Stimulated activated CD8-positive, alpha-beta memory T cell treated with anti-CD3 and anti-CD28 coated beads, Interleukin-2, amount 100 ng/mL, for 48 hours (primary cell): ENCODE results near the gene OSTM1.

Source experiments
- DNase-seq, 2 donors: peaks; one replicate each; pipeline ENCODE4 v3.0.0-alpha.2; 2020; ENCODE audit warnings: low read depth in 2 of 2

The OSTM1 gene

DNA sequence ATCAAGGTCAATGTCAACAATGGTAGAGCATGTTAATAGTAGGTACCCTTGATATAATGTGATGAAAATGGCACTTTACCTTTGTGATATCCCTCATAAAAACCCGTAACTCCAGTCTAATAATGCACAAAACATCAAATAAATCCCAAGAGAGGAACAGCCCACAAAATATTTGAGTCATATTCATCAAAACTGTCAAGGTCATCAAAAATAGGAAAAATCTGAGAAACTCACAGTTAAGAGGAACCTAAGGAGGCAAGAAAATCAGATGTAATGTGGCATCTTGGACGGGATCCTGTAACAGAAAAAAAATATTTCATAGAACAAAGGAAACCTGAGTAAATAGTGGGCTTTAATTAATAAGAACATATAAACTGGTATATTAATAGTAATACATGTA, 25.5 kb upstream of the OSTM1 start:
- no peak for DNase-seq

GRCh38 chr6:108097882-108098281, 23.3 kb upstream of the OSTM1 start:
- DNase-seq: no peak

DNA sequence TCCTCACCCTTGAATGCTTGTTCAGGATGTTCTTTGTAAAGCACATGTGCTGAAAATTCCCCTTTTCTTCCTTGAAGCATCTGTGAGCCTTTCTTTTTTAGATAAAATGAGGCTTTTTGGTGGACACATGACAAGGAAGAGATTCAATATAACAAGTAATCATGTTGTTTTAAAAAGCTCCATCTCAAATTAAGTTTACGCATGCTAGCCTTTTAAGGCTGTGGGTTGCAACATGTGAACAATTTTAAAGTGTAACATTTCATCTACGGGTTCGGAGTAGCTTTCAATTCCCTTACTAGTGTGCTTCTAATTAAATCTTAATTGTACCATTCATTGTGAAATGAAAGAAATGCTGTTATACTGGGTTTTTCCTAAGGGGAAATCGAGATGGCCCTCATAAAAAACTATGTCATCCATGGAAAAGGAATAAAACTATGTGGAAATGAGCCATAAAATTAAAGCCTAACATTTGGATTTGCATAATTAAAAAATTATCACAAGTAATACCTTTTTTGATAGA, 19.3 kb upstream of the OSTM1 start:
- no peak for DNase-seq

DNA sequence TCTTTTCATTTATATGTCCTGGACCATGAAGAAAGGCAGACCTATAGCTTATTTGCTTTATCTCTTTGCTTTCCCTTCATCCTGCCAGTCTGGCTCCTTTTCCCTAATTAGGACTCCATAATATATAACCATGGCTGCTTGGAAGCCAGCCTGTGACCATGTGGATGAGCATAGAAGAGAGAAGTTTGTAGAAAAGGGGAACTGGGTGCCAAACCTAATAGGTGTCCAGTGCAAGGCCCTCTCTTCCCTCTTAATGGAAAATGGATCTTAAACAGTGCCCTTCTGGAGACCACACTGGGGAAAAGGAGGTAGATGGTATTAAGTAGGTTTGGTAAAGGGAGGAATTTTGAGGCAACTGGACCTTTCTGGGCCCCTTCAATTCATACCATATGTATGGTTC, 16.7 kb upstream of the OSTM1 start:
- no peak for DNase-seq

DNA sequence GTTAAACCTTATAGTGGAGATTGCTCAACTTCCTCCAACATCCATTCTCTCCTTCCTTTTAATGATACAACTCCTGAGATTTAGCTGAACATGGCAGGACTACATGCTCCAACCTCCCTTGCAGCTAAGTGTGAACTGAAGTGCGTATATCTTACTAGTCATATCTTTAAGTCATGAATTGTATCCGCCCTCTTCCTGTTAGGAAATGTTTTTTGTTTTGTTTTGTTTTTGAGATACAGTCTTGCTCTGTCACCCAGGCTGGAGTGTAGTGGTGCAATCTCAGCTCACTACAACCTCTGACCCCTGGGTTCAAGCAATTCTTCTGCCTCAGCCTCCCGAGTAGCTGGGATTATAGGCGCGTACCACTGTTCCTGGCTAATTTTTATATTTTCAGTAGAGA, 8.8 kb upstream of the OSTM1 start:
- no peak for DNase-seq

DNA sequence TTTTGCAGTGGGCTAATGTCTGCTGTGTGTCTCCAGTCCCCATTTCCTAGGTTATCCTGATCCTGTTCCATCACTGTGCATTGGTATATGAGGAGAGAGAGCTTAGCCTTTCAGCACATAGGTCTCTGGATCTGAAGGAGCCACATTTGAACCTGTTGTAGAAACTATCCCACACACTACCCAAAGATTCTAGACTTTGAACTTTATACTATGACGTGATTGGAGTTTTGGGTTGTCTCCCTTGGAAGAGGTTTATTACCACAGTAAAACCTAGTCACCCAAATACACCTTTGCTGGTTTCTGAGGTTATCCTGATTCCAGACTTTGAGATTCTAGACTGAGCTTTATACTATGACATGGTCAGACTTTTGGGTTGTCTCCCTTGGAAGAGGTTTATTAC, 8.0 kb upstream of the OSTM1 start:
- no peak for DNase-seq

GRCh38 chr6:108080010-108080780, 5.7 kb upstream of the OSTM1 start:
- DNase-seq: no peak

DNA sequence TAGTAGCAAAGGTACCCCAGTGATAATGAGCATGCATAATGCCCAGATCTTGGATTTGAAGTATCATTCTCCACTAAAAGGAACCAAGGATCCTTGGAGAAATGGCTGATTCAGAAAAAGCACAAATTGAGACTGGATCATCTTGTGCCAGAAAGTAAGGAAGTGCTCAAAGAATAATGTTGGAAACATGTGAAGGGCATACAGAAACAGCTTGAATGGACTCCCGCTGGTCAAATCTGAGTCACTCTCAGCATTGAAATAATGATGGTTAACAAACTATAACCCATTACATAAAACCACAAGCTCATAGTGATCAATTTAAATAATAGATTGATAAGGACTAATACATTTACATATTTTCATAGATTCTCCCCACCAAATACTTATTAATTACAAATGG, 3.6 kb upstream of the OSTM1 start:
- no peak for DNase-seq

- no peak for DNase-seq
Measured at GRCh38 chr6:108074057-108074358, 533 bp downstream of the OSTM1 start.

DNA sequence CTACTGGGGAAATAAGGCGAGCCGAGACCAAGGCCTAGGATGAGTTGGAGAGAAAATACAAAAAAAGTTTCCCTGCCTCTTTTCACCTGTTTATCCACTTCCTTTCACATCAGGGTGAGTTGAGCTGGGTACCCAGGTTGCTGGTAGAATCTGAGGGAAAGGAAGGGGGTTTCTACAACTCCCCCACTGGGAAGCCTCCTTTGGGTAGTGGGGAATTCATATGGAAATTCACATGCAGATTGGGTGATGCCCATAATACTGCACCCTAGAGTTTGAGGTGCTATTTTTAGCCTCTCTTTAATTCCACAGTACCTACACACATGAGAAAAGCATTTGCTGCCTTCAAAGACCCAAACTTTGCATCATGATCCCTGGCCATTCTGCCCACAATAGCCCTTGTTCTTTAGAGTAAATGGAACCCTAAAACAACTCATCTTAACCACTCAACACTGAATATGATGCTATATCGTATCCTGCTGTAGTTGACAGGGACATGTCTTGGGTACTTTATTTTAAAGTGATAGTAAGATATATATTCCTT, 2.7 kb downstream of the OSTM1 start:
- DNase-seq: no peak

DNA sequence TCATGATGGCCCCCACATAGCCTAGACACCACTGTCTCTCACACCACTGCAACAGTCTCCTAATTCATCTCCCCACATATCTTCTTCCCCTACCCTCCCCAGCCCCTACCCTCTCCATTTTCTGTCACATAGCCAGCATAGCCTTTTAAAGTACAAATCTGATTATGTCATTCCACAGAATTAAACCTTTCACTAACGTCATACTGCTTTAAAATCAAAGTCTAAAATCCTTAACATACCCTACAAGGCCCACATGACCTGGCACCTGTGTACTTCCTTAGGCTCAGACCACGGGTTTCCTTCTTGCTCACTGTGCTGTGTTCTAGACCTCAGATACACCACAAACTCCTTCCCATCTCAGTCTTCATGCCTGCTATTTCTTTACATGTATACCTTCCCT, 5.9 kb downstream of the OSTM1 start:
- DNase-seq: no peak

- DNase-seq: no peak
Measured at GRCh38 chr6:108068182-108068581, 6.4 kb downstream of the OSTM1 start.

DNA sequence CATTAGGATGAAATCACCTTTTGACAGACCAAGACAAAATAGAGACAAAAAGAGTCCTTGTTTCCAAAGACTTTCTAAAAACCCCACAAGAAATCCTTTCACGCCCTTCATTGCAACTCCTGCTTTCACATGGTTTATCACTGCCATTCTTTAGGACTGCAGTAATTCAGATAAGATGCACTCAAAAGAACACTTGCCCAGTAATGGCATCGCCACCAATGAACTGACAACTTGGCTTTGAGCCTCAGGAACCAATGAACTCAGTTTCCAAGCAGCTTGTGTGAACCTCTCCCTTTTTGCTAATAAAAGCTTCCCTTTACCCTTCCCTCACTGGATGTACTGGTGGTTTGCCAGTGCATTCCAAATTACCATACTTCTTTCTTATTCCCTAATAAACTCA, 21.8 kb downstream of the OSTM1 start:
- no peak for DNase-seq

GRCh38 chr6:108051481-108051880, 23.1 kb downstream of the OSTM1 start:
- DNase-seq: no peak

GRCh38 chr6:108039681-108040080, 34.9 kb downstream of the OSTM1 start:
- no peak for DNase-seq

DNA sequence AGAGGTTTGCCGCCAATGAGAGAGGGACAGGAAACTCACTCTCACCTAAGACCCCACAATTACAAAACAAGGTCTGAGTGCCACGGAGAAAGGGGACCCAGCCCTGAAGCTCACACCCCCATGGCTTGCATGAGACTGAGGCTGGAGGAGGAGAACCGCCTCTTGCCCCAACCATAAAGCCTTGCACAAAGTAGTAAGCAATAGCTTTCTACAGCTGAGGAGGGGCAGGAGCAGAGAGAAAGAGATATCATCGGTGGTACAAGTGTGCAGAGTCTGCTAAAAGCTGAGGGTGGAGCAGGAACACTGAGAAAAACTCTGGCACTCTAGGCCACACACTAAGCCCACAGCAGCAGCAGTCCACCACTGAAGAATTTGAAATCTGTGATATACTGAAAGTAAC, 37.7 kb downstream of the OSTM1 start:
- no peak for DNase-seq

DNA sequence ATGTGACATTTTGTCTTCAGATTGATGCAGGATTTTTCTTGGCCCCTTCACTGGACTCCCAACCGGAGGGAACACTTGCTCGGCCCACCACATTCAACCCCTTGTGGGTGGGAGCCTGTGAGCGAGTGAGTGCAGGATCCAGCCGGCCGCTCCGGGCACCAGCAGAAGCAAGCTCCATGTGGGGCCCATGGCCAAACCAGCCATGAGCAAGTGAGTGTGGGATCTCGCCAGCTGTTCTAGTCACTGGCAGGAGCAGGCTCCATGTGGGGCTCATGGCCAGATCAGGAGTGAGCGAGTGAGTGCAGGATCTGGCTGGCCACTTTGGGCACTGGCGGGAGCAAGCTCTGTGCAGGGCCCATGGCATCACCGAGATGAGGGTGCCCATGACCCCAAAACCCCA, 42.6 kb downstream of the OSTM1 start:
- DNase-seq: no peak

GRCh38 chr6:108030211-108030610, 44.3 kb downstream of the OSTM1 start:
- no peak for DNase-seq

GRCh38 chr6:108029226-108029921, 45.2 kb downstream of the OSTM1 start:
- no peak for DNase-seq

- no peak for DNase-seq
Measured at GRCh38 chr6:108027594-108027993, 46.9 kb downstream of the OSTM1 start.

- DNase-seq: no peak
Measured at GRCh38 chr6:108027056-108027455, 47.5 kb downstream of the OSTM1 start.

DNA sequence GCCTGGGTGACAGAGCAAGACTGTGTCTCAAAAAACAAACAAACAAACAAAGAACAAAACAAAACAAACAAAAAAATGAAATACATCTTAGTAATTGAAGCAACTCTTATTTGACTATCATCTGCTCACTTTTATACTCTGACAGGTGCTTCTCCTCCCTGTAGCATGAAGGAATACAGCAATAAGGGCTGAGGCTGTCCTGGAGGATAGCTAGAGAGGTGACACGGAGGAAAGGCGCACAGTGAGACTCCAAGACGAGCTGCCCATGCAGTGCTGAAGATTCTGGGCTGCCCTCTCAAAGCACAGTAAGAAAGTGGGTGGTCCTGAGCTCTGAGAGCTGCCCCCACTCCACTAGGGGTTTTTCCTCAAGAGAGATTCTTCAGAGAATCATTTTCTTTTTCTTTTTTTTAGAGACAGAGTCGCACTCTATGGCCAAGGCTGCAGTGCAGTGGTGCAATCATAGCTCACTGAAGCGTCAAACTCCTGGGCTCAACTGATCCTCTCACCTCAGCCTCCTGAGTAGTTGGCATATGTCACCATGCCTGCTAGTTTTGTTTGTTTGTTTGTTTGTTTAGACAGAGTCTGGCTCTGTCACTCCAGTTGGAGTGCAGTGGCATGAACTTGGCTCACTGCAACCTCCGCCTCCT, 50.0 kb downstream of the OSTM1 start:
- no peak for DNase-seq
